Hippocampal formation (tissue), 2 donors: ENCODE measurements around the gene ZXDC.

Experiments
- DNase-seq, 2 donors: peaks; one replicate each; lab custom pipeline; 2025; lab: John Stamatoyannopoulos, UW

Gene ZXDC

GRCh38 chr3:126491221-126492013, 15.7 kb upstream of the ZXDC start:
- no peak for DNase-seq

- DNase-seq: no peak
Measured at GRCh38 chr3:126490619-126491018, 14.9 kb upstream of the ZXDC start.

- DNase-seq: no peak
Measured at GRCh38 chr3:126488886-126489569, 13.3 kb upstream of the ZXDC start.

- no peak for DNase-seq
Measured at GRCh38 chr3:126488185-126488584, 12.5 kb upstream of the ZXDC start.

- no peak for DNase-seq
Measured at GRCh38 chr3:126487151-126487771, 11.6 kb upstream of the ZXDC start.

- no peak for DNase-seq
Measured at GRCh38 chr3:126486360-126486847, 10.7 kb upstream of the ZXDC start.

- DNase-seq: no peak
Measured at GRCh38 chr3:126485956-126486355, 10.3 kb upstream of the ZXDC start.

GRCh38 chr3:126485176-126485897, 9.6 kb upstream of the ZXDC start:
- no peak for DNase-seq

- DNase-seq: no peak
Measured at GRCh38 chr3:126484662-126485061, 9.0 kb upstream of the ZXDC start.

- no peak for DNase-seq
Measured at GRCh38 chr3:126484148-126484547, 8.5 kb upstream of the ZXDC start.

GRCh38 chr3:126483321-126483761, 7.7 kb upstream of the ZXDC start:
- DNase-seq: no peak

GRCh38 chr3:126482503-126483255, 7.0 kb upstream of the ZXDC start:
- DNase-seq: no peak

GRCh38 chr3:126481808-126482502, 6.3 kb upstream of the ZXDC start:
- DNase-seq: no peak

- no peak for DNase-seq
Measured at GRCh38 chr3:126480861-126481260, 5.2 kb upstream of the ZXDC start.

GRCh38 chr3:126480206-126480605, 4.5 kb upstream of the ZXDC start:
- DNase-seq: no peak

- DNase-seq: no peak
Measured at GRCh38 chr3:126479642-126480041, 4.0 kb upstream of the ZXDC start.

GRCh38 chr3:126478581-126479310, 3.1 kb upstream of the ZXDC start:
- DNase-seq: no peak

- DNase-seq: no peak
Measured at GRCh38 chr3:126477061-126477380, 1.3 kb upstream of the ZXDC start.

GRCh38 chr3:126476166-126477060, 722 bp upstream of the ZXDC start:
- DNase-seq: peak in 1 of 2 donors; percentile 64
